Ectodermal cell (in vitro differentiated cells): ENCODE data around the gene RP2.

ENCODE experiments used
- H3K27ac ChIP-seq: 2 replicates; pipeline ENCODE4 v1.7.0; 2013; ENCODE audit warnings: mild to moderate bottlenecking, low read depth, low read length; ENCODE audit not compliant: insufficient read depth, poor library complexity, severe bottlenecking
- H3K27me3 ChIP-seq: 2 replicates; pipeline ENCODE4 v1.7.0; 2013; ENCODE audit warnings: mild to moderate bottlenecking, low read length; ENCODE audit not compliant: insufficient read depth, control insufficient read depth, poor library complexity, severe bottlenecking
- H3K36me3 ChIP-seq: one replicate; pipeline ENCODE4 v1.7.0; 2013; ENCODE audit warnings: low read length; ENCODE audit not compliant: control insufficient read depth, insufficient read depth
- H3K4me1 ChIP-seq: one replicate; pipeline ENCODE4 v1.7.0; 2013; ENCODE audit warnings: low read length; ENCODE audit not compliant: control insufficient read depth, insufficient read depth
- H3K4me3 ChIP-seq: 2 replicates; pipeline ENCODE4 v1.7.0; 2013; ENCODE audit warnings: low read depth, low read length, control low read depth; ENCODE audit not compliant: insufficient read depth
- H3K9me3 ChIP-seq: 2 replicates; pipeline ENCODE4 v1.7.0; 2013; ENCODE audit warnings: mild to moderate bottlenecking, low read length, moderate library complexity; ENCODE audit not compliant: control insufficient read depth
- WGBS, 2 experiments: methylation state at CpG; one replicate each; pipeline ENCODE4 v1.1.7; 2013; ENCODE audit warnings: missing lambda C conversion rate in 2 of 2; 5-methylcytosine and 5-hydroxymethylcytosine counted together

Gene RP2

DNA sequence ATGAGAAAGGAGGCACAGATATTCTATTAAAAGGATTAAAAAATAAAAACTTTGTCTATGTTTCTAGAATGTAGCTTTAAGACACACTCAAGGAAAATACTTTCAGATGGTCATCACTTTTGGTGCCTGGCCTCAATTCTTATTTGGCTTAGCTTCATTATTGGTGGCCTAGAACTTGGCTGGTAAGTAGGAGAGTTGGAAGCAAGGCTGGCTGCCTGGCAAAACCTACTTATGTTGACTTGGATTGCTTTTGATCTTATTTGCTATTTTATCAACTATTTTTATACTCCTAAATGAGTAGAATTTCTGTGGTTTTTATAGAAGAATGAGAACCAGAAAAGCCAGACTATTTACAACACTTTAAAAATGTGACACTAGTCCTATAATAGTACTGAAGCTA is 40.1 kb downstream of the RP2 start:
- Histone ChIP-seq H3K9me3 (no peaks in the 10 kb centered on the region), H3K4me1 (no peaks in the 10 kb centered on the region), H3K27ac (no peak overlapping the region), H3K27me3 (no peaks in the 10 kb centered on the region), H3K36me3 (no peaks in the 10 kb centered on the region), H3K4me3 (no peak overlapping the region)

DNA sequence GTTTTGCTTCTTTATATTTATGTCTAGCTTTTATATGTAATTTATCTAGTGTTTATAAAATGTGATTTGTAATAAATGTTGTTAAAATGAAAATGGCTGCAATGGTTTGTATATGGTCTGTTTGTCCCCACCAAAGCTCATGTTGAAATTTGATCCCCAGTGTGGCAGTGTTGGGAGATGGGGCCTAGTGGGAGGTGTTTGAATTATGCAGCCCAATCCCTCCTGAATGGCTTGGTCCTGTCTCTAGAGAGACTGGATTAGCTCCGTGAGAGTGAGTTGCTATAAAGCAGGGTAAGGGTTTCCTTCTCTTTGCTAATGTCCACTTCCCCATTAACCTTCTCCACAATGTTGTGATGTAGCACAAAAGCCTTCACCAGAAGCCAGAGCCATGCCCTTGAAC is 45.4 kb downstream of the RP2 start:
- H3K27ac ChIP-seq: no peak overlapping the region
- H3K27me3 ChIP-seq: no peaks in the 10 kb centered on the region
- no peaks in the 10 kb centered on the region for H3K4me1 ChIP-seq
- H3K9me3 ChIP-seq: no peaks in the 10 kb centered on the region
- 0% methylated on average over 1 of the region's 1 CpG; no CpG with 5 or more reads in 1 of the 2 experiments for WGBS, 2 experiments
- H3K36me3 ChIP-seq: no peaks in the 10 kb centered on the region
- H3K4me3 ChIP-seq: no peak overlapping the region

DNA sequence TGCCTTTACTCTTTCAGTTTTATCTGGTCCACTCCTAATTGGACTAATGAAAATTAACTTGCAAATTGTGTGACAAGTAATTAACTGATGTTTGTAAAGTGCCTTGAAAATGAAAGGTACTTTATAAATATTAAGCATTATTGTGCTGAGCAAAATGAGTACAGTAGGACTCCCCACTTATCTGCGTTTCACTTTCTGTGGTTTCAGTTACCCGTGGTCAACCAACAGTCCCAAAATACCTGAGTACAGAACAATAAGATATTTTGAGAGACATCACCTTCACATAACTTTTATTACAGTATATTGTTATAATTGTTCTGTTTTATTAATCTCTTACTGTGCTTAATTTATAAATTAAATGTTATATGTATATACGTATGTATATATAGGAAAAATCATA is 48.0 kb downstream of the RP2 start:
- no CpG with 5 or more reads among the region's 3 CpGs for WGBS, 2 experiments
- Histone ChIP-seq H3K4me3 (no peak overlapping the region), H3K36me3 (no peaks in the 10 kb centered on the region), H3K27me3 (no peaks in the 10 kb centered on the region), H3K4me1 (no peaks in the 10 kb centered on the region), H3K9me3 (no peaks in the 10 kb centered on the region), H3K27ac (no peak overlapping the region)

DNA sequence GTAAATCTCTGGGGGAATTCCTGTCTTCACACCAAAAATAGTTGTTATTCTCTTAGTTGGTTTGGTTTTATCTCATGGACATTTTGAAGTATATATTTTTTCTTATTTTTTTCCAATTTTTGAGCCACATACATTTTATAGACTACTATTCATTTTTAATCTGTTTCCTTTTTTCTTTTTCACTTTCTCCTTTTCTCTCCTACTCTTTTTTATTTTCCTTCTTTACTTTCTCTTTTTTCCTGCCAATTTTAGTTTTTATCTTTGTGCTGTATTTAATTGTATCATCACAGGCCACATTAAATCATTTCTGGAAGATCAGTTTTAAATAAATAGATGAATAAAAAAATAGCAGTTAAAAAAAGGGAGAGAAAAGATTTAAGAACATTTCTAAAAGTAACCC is 61.4 kb downstream of the RP2 start:
- no peak overlapping the region for H3K27ac ChIP-seq
- H3K4me3 ChIP-seq: no peak overlapping the region
- no peaks in the 10 kb centered on the region for H3K9me3 ChIP-seq
- H3K27me3 ChIP-seq: no peaks in the 10 kb centered on the region
- H3K36me3 ChIP-seq: no peaks in the 10 kb centered on the region
- H3K4me1 ChIP-seq: no peaks in the 10 kb centered on the region

DNA sequence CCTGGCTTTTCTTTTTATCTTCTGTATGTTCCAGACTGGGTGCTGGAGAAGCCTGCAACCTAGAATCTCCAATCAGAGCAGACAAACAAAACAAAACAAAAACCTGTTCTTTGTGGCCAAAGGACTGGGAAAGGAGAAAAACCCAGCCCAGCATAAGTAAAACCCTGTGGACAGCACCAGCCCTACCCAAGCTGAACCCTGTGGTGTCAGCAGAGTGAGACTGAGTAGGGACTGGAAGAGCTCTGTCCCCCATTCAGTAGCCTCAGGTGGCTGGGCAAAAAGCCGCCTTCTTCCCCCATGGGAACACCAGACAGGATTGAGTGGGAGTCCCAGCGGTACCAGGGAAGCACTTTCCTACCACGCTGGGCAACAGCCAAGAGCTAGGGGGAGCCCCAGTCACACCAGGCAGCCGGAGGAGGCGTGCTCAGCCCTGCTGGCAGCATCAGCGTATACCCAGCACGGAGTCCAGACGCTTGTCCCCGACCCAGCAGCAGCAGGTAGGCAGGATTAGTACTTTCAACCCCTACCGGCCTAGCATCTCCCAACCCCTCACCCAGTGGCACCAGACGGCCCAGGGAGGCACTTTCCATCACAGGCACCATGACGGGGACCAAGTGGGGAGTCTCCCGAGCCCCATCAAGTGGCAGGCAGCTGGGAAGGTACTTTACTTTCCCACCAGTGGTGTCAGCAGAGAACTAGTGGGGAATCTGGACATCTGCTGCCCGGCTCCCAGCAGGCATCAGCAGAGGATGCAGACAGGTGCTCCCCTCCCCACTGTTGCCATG is 66.8 kb downstream of the RP2 start:
- Histone ChIP-seq H3K4me3 (peak overlapping the region; percentile 25), H3K27ac (no peak overlapping the region), H3K36me3 (no peaks in the 10 kb centered on the region), H3K27me3 (no peaks in the 10 kb centered on the region), H3K4me1 (no peaks in the 10 kb centered on the region), H3K9me3 (no peaks in the 10 kb centered on the region)
- 1 to 2% methylated on average over 14 of the region's 14 CpGs for WGBS, 2 experiments

DNA sequence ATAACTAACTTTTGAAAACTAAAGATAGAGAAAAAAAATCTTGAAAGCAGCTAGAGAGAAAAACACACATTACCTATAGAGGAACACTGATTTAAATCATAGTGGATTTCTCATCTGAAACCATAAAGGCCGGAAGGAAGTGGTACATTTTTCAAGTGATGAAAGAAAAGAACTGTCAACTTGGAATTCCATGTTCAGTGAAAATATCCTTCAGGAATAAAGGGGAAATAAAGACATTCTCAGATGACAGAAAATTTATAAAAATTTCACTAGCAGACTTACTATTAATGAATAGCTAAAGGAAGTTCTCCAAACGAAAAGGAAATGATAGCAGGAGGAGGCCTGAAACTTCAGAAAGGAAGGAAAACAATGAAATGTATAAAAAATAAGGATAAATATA is 67.8 kb downstream of the RP2 start:
- Histone ChIP-seq H3K9me3 (no peaks in the 10 kb centered on the region), H3K27me3 (no peaks in the 10 kb centered on the region), H3K36me3 (no peaks in the 10 kb centered on the region), H3K4me3 (no peak overlapping the region), H3K27ac (no peak overlapping the region), H3K4me1 (no peaks in the 10 kb centered on the region)
- WGBS, 2 experiments: 100% methylated on average over 1 of the region's 2 CpGs; no CpG with 5 or more reads in 1 of the 2 experiments

DNA sequence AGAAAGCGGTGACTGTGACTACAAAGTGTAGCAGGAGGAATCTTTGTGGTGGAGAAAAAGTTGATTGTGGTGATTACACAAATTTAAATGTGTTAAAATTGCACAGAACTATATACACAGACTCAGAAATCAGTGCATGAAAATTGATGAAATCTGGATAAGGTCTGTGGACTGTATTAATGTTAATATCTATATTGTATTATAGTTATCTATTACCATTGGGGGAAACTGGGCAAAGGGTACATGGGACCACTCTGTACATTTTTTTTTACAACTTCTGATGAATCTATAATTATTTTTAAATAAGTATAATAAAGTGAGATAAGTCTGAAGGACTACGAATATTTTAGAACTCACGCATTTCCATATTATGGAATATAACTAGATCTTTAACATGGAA is 73.6 kb downstream of the RP2 start:
- 92% methylated on average over 1 of the region's 3 CpGs; no CpG with 5 or more reads in 1 of the 2 experiments for WGBS, 2 experiments
- Histone ChIP-seq H3K4me3 (no peak overlapping the region), H3K9me3 (no peaks in the 10 kb centered on the region)

DNA sequence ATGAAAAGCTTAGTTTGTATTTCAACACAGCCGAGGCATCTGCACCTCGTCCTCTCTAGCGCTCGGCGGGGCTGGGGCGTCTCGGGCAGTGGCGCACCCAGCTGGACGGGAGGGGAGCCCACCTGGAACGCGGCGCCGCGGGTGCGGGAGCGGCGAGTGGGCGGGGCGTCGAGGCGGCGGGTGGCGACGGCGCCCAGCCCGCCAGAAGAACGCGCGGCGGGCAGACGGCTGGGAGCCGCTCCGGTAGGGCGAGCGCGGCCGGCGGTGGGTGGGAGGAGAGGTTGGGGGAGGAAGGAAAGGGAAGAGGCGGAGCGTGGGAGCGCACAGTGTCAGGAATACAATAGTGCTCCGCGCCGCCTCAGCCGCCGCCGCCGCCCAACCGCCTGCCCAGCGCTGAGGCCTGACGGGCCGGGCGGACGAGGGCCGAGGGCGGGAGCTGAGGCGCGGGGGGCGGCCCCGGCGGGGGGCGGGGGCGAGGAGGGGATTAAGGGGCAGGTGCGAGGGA is 75.3 kb downstream of the RP2 start, which contains the start of gene JADE3:
JADE3 (plus strand) TSS at position 324 of the 505 bp plus-strand sequence. CDS start 72,474 bp downstream, outside the sequence.
- no peaks in the 10 kb centered on the region for H3K9me3 ChIP-seq
- 0% methylated on average over 56 of the region's 64 CpGs for whole genome bisulfite sequencing, 2 experiments
- H3K4me3 ChIP-seq: peak within 1 kb of the TSS; percentile 70
- H3K4me1 ChIP-seq: no peaks in the 10 kb centered on the region
- H3K36me3 ChIP-seq: no peaks in the 10 kb centered on the region
- no peaks in the 10 kb centered on the region for H3K27me3 ChIP-seq
- peak within 1 kb of the TSS; percentile 67 for H3K27ac ChIP-seq

More for the DNA sequence above, 73.6 kb downstream of the RP2 start:
- no peaks in the 10 kb centered on the region for H3K36me3 ChIP-seq
- no peaks in the 10 kb centered on the region for H3K27me3 ChIP-seq
- no peaks in the 10 kb centered on the region for H3K4me1 ChIP-seq
- no peak overlapping the region for H3K27ac ChIP-seq

DNA sequence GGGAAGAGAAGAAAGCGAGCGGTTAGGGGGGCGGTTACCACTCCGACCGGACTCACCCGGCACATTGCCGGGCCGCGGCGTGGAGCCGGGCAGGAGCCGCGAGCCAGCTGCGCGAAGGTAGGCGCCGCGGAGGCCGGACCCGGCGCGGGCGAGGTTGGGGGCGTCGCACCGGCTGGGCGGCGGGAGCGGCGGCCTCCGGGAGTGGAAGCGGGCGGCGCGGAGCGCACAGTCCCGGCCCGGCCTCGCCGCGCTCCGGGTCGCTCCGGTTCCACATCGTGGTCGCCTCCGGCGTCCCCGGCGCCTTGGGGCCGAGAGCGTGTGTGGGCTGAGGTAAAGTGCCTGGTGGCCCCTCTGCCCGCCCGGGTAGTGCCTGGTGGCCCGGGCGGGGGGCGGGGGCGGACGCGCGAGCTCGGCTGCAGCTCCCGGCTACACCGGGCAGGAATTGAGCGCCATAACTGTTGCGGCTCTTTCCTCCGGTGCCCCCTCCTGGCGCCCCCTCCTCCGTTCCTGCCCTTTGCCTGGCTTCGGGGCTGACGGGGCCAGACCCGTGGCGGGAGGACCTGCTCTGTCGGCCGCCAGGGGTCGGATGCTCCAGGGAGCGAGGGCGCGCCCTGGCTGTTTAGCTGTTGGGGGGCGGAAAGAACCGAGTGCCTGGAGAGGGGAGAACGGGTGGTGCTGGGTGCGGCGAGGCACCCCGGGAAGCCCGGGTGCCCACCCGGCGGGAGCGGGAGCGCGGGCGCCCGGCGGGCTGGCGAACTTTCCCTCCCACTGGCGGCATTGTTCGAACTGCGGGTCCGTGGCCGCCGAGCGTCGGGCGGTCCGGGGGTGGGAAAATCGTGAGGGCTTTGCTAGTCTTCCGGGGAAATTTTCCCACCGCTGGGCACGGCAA is 76.0 kb downstream of the RP2 start:
- H3K27ac ChIP-seq: peak overlapping the region; percentile 67
- 0 to 1% methylated on average over 108 to 109 of the region's 109 CpGs for WGBS, 2 experiments
- no peaks in the 10 kb centered on the region for H3K9me3 ChIP-seq

DNA sequence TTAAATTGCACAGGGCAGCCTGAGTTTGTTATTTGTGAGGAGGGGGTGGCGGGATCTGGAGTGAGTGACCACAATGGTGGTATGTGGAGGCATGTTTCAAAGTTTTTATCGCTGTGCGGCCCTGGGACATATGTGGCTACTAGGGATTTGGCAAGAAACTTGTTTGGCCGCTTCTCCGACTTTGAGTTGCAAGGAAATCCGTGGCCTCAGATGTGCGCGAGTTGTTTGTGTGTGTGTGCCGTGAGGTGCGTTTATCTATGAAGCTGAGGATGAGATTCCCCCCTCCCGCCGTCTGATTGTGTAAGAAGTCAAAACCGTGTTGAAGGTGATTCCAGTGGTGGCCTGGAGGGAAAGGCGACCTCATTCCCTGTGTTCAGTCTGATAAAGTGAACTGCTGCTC is 76.8 kb downstream of the RP2 start:
- Histone ChIP-seq H3K4me3 (peak overlapping the region; percentile 70), H3K36me3 (no peaks in the 10 kb centered on the region), H3K4me1 (no peaks in the 10 kb centered on the region), H3K9me3 (no peaks in the 10 kb centered on the region), H3K27me3 (no peaks in the 10 kb centered on the region), H3K27ac (no peak overlapping the region)
- 0 to 4% methylated on average over 14 of the region's 14 CpGs for WGBS, 2 experiments

More for the DNA sequence above, 76.0 kb downstream of the RP2 start:
- H3K27me3 ChIP-seq: no peaks in the 10 kb centered on the region
- peak overlapping the region; percentile 70 for H3K4me3 ChIP-seq
- H3K4me1 ChIP-seq: no peaks in the 10 kb centered on the region
- no peaks in the 10 kb centered on the region for H3K36me3 ChIP-seq
